Panc1 (cell line): ENCODE results near the gene NPAS3. TPM values are rescaled to one million over a fixed set of nuclear protein-coding genes. Genes with fewer than 3 reads are reported as not detected.

Experiments used
- ATAC-seq: fragments of 200-7000 bp; cut with Tn5 transposase; 2 replicates; pipeline ENCODE4 v1.9.1; 2020; ENCODE audit warnings: mild to moderate bottlenecking, moderate library complexity
- BruUV-seq: library from RNA; stranded (reverse); fragments of 400-500 nt; replicated peaks from 2 replicates; lab custom pipeline; 2021; lab: Mats Ljungman, UMichigan
- CTCF ChIA-PET: fragments of 300-600 bp; sonication (Branson Sonifier 250); formaldehyde crosslinking; loops from one replicate; lab custom pipeline; 2022; ENCODE audit warnings: antibody characterized with exemption; lab: Charles Lee
- POLR2A ChIA-PET: fragments of 300-600 bp; sonication (Branson Sonifier 250); formaldehyde crosslinking; loops from one replicate; lab custom pipeline; 2022; ENCODE audit warnings: antibody characterized with exemption; lab: Charles Lee
- DNase-seq: peaks from one replicate; pipeline ENCODE4 v3.0.0-alpha.2; 2010; ENCODE audit warnings: low read depth, low spot score
- H3K27ac ChIP-seq: 2 replicates; pipeline ENCODE4 v1.5.1; 2011; ENCODE audit warnings: mild to moderate bottlenecking, low read length, inconsistent platforms
- H3K27me3 ChIP-seq: fragments of 200-500 bp; sonication (Bioruptor generic); 2 replicates; pipeline ENCODE4 v1.6.0; 2014; ENCODE audit warnings: low read length, inconsistent platforms; ENCODE audit not compliant: control insufficient read depth, insufficient read depth
- H3K36me3 ChIP-seq: fragments of 200-500 bp; sonication (Bioruptor generic); 2 replicates; pipeline ENCODE4 v1.5.1; 2014; ENCODE audit warnings: inconsistent platforms, mild to moderate bottlenecking, low read length, moderate library complexity; ENCODE audit not compliant: control insufficient read depth, insufficient read depth
- H3K4me1 ChIP-seq: 2 replicates; pipeline ENCODE4 v1.5.1; 2011; ENCODE audit warnings: inconsistent platforms, mild to moderate bottlenecking, low read length, moderate library complexity; ENCODE audit not compliant: control insufficient read depth, insufficient read depth
- H3K4me3 ChIP-seq, 2 experiments: 2 replicates each; pipeline ENCODE4 v1.5.1; 2011 to 2012; ENCODE audit warnings: low read depth in 2 of 2, low read length in 2 of 2, mild to moderate bottlenecking in 2 of 2, inconsistent platforms in 1 of 2, moderate library complexity in 1 of 2
- H3K9me3 ChIP-seq: fragments of 200-500 bp; sonication (Bioruptor generic); 2 replicates; pipeline ENCODE4 v1.5.1; 2014; ENCODE audit warnings: low read depth, mild to moderate bottlenecking, inconsistent platforms, low read length, moderate library complexity; ENCODE audit not compliant: control insufficient read depth, insufficient read depth
- CTCF ChIP-seq: fragments of 450-650 bp; IDR thresholded peaks from 2 replicates; pipeline ENCODE4 v1.5.1; 2017; ENCODE audit warnings: mild to moderate bottlenecking
- POLR2AphosphoS5 ChIP-seq: IDR thresholded peaks from 2 replicates; pipeline ENCODE4 v1.6.1; 2012; ENCODE audit warnings: mild to moderate bottlenecking, low read depth, low read length, moderate library complexity
- REST ChIP-seq, 2 experiments: IDR thresholded peaks; 2 replicates each; pipeline ENCODE4 v1.6.1; 2011 to 2012; ENCODE audit warnings: low read depth in 2 of 2, control low read depth in 1 of 2, low read length in 1 of 2, mild to moderate bottlenecking in 1 of 2, moderate library complexity in 1 of 2; ENCODE audit not compliant: insufficient read depth in 1 of 2
- SIN3A ChIP-seq: IDR thresholded peaks from 2 replicates; pipeline ENCODE4 v1.6.1; 2012; ENCODE audit warnings: low read depth, mild to moderate bottlenecking, low read length, moderate library complexity, borderline replicate concordance; ENCODE audit not compliant: insufficient read depth
- TCF7L2 ChIP-seq: IDR thresholded peaks from 2 replicates; pipeline ENCODE4 v1.6.1; 2011; ENCODE audit warnings: mild to moderate bottlenecking, low read depth, low read length, inconsistent platforms
- in situ Hi-C: cut with HindIII; loops from 2 replicates; pipeline ENCODE4 v1.10.0; 2016; ENCODE audit warnings: low sequenced_read_pairs, low pct_unique_long_range_greater_than_20kb
- intact Hi-C: fragments of 100-400 bp; cut with micrococcal nuclease; formaldehyde crosslinking; loops from one replicate; pipeline ENCODE4 v1.10.0; 2022; ENCODE audit not compliant: unreplicated experiment
- total RNA-seq: library from RNA; stranded (reverse); gene quantifications from one replicate; pipeline ENCODE4 v1.2.1, GENCODE V29; 2021; ENCODE audit not compliant: unreplicated experiment

NPAS3 gene
- total RNA-seq, 1 experiment from 2014 or later = 0.23 TPM

DNA sequence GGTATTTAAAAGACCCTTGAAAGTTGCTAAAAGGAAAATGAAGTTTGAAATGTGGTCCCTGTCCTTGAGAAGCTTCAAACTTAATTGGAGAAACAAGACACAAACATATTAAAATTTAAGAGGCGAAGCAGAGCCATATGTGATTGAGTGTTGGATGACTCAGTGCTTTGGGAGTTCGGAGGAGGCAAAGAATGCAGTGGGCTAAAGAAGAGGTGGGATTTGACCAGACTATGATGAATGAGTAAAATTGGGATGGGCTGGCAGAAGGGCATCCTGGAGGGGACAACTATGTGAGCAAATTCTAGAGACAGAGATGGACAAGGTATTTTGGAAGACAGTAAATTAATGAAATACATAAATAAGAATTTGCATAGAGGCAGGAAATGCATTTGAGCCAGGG lies 653.6 kb downstream of the NPAS3 start:
- Histone ChIP-seq H3K4me3 (no peak overlapping the region), H3K27ac (no peak overlapping the region), H3K4me1 (no peaks in the 10 kb centered on the region), H3K36me3 (no peaks in the 10 kb centered on the region), H3K27me3 (no peaks in the 10 kb centered on the region), H3K9me3 (no peaks in the 10 kb centered on the region)
- POLR2A ChIA-PET = no interaction called here
- in situ Hi-C loops (no loop called here), intact Hi-C loops (no loop called here)
- DNase-seq = no peak
- CTCF ChIA-PET = interaction anchor here (0.7 kb wide), 1 partner anchor 11 kb away, joined by 4 read pairs; no protein-coding TSS in a partner anchor
- BruUV-seq = no TSS peak
- no peak for TF ChIP-seq REST (IDR thresholded peaks at IDR 0.05; ENCODE audit: insufficient read depth in 1 of 2, low read depth in 2 of 2, low read length in 1 of 2)
- TF ChIP-seq SIN3A = no peak
- no peak for TF ChIP-seq CTCF
- TF ChIP-seq POLR2AphosphoS5 = no peak
- TF ChIP-seq TCF7L2 = no peak
- ATAC-seq = no peak

DNA sequence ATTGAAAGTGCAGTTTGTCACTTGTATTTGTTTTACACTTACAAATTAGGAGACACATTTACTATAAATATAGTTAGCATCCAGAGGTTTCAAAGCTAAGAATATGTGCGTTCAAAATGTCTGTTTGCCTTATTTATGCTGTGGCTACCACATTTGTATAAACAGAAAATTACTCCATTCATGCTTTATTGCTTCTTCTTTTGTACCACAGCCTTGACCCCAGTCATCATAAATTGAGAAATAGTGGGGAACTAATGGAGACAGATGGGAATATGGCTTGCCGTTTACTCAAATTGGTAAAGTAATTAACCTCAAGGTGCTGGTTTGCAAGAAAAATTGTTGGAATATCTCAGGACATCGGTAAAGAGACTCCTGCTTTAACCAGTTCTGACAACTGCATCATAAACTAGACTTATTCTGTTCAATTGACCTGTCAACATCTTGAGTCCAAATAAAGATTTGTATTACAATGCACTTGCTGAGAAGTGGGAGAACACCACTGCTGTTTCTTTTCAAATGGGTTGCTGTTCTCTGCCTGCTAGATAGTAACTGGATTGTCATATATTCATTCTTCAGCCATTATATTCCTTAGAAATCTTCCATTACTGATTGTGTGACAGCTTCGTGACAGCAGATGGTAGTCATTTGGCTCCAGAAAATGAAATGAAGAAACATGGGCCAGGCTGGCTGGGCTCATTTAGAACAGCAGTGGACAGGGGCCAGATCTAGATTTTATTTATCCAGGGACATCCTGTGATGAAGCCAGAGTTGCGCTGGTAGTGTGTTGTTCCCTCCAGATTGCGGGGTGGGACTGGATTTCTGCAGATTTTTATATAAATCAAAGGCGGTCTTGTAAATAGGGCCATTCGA lies 657.8 kb downstream of the NPAS3 start:
- in situ Hi-C loops = no loop called here
- H3K36me3 ChIP-seq = no peaks in the 10 kb centered on the region
- no peak overlapping the region for H3K27ac ChIP-seq
- no peak for DNase-seq
- TF ChIP-seq REST (IDR thresholded peaks at IDR 0.05; ENCODE audit: insufficient read depth in 1 of 2, low read depth in 2 of 2, low read length in 1 of 2) = no peak
- TF ChIP-seq CTCF = no peak
- no peak for ATAC-seq
- ChIA-PET CTCF (no interaction called here), POLR2A (interaction anchor here (0.6 kb wide), 1 partner anchor 310 kb away, joined by 4 read pairs; no protein-coding TSS in a partner anchor)
- H3K9me3 ChIP-seq = no peaks in the 10 kb centered on the region
- no peak overlapping the region for H3K4me3 ChIP-seq
- intact Hi-C loops = no loop called here
- no TSS peak for BruUV-seq
- H3K27me3 ChIP-seq = no peaks in the 10 kb centered on the region
- H3K4me1 ChIP-seq = no peaks in the 10 kb centered on the region
